SK-N-SH treated with all-trans-retinoic acid at 6 μM for 48 hours (cell line): ENCODE measurements around the gene TMX4.

Experiments
- CSDC2 ChIP-seq: fragments of 250-450 bp; sonication (Bioruptor Pico); IDR thresholded peaks from 2 replicates; pipeline ENCODE4 v1.5.0; 2020; ENCODE audit warnings: mild to moderate bottlenecking, moderate library complexity
- GLIS3 ChIP-seq: fragments of 250-450 bp; sonication (Bioruptor Pico); IDR thresholded peaks from 2 replicates; pipeline ENCODE4 v1.5.0; 2020; ENCODE audit warnings: mild to moderate bottlenecking, moderate library complexity
- TCF4 ChIP-seq: fragments of 250-450 bp; sonication (Bioruptor Pico); IDR thresholded peaks from 2 replicates; pipeline ENCODE4 v1.8.0; 2021; ENCODE audit warnings: mild to moderate bottlenecking, moderate library complexity, borderline replicate concordance
- ZC3H10 ChIP-seq: fragments of 250-450 bp; sonication (Bioruptor Pico); IDR thresholded peaks from 2 replicates; pipeline ENCODE4 v1.5.1; 2021; ENCODE audit warnings: mild to moderate bottlenecking, moderate library complexity
- ZFP3 ChIP-seq: fragments of 250-450 bp; sonication (Bioruptor Pico); IDR thresholded peaks from 2 replicates; pipeline ENCODE4 v1.5.0; 2020; ENCODE audit warnings: mild to moderate bottlenecking, moderate library complexity
- ZFP30 ChIP-seq: fragments of 450-650 bp; formaldehyde crosslinking; IDR thresholded peaks from 2 replicates; pipeline ENCODE4 v1.5.0; 2022; ENCODE audit warnings: mild to moderate bottlenecking, moderate library complexity
- ZNF70 ChIP-seq: fragments of 450-650 bp; formaldehyde crosslinking; IDR thresholded peaks from 2 replicates; pipeline ENCODE4 v1.5.0; 2020; ENCODE audit warnings: mild to moderate bottlenecking, moderate library complexity
- TF ChIP-seq, protein P1 (sequence below): fragments of 250-450 bp; sonication (Bioruptor Pico); IDR thresholded peaks from 2 replicates; pipeline ENCODE4 v1.5.1; 2020; ENCODE audit warnings: low read depth, mild to moderate bottlenecking, moderate library complexity
- TF ChIP-seq, protein P2 (sequence below): fragments of 250-450 bp; sonication (Bioruptor Pico); IDR thresholded peaks from 2 replicates; pipeline ENCODE4 v1.8.0; 2020; ENCODE audit warnings: mild to moderate bottlenecking, moderate library complexity, borderline replicate concordance
- TF ChIP-seq, protein P3 (sequence below): fragments of 250-450 bp; sonication (Bioruptor Pico); IDR thresholded peaks from 2 replicates; pipeline ENCODE4 v1.8.0; 2021; ENCODE audit warnings: low read depth, mild to moderate bottlenecking, moderate library complexity, borderline replicate concordance

DNA sequence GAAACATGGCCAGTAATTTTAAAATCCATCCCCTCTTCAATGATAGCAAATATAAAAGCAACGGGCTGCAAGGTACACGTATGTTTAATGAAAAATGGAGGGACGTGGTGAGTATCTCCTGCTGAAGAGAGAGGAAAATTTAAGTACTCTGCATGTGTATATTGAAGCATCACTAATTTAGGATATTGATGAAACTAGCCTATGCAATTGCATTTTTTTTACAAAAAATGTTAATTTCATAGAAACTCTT, 362 bp upstream of the TMX4 start:
- TF ChIP-seq ZNF70 (CRISPR knock-in tag): no peak
- no peak for TF ChIP-seq ZC3H10 (CRISPR knock-in tag)
- TF ChIP-seq, protein P1, sequence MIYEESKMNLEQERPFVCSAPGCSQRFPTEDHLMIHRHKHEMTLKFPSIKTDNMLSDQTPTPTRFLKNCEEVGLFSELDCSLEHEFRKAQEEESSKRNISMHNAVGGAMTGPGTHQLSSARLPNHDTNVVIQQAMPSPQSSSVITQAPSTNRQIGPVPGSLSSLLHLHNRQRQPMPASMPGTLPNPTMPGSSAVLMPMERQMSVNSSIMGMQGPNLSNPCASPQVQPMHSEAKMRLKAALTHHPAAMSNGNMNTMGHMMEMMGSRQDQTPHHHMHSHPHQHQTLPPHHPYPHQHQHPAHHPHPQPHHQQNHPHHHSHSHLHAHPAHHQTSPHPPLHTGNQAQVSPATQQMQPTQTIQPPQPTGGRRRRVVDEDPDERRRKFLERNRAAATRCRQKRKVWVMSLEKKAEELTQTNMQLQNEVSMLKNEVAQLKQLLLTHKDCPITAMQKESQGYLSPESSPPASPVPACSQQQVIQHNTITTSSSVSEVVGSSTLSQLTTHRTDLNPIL (CRISPR knock-in tag): no peak
- TF ChIP-seq CSDC2: no peak
- TF ChIP-seq, protein P2, sequence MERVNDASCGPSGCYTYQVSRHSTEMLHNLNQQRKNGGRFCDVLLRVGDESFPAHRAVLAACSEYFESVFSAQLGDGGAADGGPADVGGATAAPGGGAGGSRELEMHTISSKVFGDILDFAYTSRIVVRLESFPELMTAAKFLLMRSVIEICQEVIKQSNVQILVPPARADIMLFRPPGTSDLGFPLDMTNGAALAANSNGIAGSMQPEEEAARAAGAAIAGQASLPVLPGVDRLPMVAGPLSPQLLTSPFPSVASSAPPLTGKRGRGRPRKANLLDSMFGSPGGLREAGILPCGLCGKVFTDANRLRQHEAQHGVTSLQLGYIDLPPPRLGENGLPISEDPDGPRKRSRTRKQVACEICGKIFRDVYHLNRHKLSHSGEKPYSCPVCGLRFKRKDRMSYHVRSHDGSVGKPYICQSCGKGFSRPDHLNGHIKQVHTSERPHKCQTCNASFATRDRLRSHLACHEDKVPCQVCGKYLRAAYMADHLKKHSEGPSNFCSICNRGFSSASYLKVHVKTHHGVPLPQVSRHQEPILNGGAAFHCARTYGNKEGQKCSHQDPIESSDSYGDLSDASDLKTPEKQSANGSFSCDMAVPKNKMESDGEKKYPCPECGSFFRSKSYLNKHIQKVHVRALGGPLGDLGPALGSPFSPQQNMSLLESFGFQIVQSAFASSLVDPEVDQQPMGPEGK (CRISPR knock-in tag): no peak
- TF ChIP-seq GLIS3 (CRISPR knock-in tag): no peak
- no peak for TF ChIP-seq ZFP30 (CRISPR knock-in tag)
- no peak for TF ChIP-seq ZFP3 (CRISPR knock-in tag)
- TF ChIP-seq, protein P3, sequence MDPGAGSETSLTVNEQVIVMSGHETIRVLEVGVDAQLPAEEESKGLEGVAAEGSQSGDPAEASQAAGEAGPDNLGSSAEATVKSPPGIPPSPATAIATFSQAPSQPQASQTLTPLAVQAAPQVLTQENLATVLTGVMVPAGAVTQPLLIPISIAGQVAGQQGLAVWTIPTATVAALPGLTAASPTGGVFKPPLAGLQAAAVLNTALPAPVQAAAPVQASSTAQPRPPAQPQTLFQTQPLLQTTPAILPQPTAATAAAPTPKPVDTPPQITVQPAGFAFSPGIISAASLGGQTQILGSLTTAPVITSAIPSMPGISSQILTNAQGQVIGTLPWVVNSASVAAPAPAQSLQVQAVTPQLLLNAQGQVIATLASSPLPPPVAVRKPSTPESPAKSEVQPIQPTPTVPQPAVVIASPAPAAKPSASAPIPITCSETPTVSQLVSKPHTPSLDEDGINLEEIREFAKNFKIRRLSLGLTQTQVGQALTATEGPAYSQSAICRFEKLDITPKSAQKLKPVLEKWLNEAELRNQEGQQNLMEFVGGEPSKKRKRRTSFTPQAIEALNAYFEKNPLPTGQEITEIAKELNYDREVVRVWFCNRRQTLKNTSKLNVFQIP (CRISPR knock-in tag): no peak
- TF ChIP-seq TCF4: no peak
